Breast epithelium (tissue), 3 donors: ENCODE results near the gene DDX10.

Experiments used
- CTCF ChIP-seq, 3 donors: fragments of 450-650 bp; IDR thresholded peaks; one replicate each; pipeline ENCODE4 v1.5.1; 2016 to 2017; ENCODE audit warnings: antibody characterized with exemption in 3 of 3, mild to moderate bottlenecking in 3 of 3, moderate library complexity in 3 of 3
- POLR2A ChIP-seq: fragments of 450-650 bp; IDR thresholded peaks from one replicate; pipeline ENCODE4 v1.6.1; 2016; ENCODE audit warnings: antibody characterized with exemption, mild to moderate bottlenecking, moderate library complexity

GRCh38 chr11:108624196-108624925 lies 40.5 kb upstream of the DDX10 start:
- TF ChIP-seq POLR2A = no peak
- TF ChIP-seq CTCF (IDR thresholded peaks at IDR 0.05) = no peak
